GM19468 (cell line): ENCODE measurements around the gene PDZD4.

Source experiments
- ATAC-seq: cut with Tn5 transposase; IDR thresholded peaks from one replicate; pipeline ENCODE4 v1.9.1; 2021; ENCODE audit warnings: mild to moderate bottlenecking, moderate library complexity, moderate number of reproducible peaks; ENCODE audit not compliant: unreplicated experiment; ENCODE audit errors: extremely low read depth

Gene PDZD4

DNA sequence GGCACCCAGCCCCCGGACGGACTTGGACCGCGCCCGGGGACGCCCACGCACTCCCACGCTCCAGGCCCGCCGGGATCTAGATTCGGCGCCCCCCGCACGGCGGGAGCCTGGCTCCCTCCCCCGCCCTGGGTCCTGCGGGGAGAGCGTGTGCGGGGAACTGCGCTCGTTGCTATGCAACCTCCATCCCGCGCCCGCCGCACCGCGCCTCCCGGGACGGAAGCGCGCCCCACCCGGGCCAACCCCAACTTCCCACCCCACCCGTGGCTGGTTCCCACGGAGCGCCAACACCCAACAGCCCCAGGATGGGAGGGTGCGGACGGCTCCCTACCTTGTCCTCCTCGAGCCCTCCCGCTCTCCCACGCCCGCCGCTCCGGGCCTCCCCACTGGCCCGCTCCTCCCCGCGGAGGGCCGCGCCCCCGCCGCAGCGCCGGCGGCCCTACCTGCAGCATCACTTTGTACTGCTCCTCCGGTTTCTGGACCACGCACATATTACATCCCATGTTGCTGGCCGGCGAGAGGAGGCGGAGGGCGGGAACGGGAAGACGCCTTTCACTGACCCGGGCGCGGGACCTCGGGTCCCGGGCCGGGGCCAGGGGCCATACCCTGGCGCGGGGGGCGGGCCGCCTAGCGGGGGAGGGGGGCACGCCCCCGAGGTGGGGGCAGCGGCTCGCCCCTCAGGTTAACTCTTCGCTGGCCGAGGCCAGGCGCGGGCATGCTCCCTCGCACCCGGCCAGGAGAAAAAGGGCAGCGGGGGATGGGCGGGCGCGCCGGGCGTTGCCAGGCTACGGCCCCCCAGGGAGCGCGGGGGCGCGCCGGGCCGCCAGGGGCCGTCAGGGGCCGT lies at the start of gene PDZD4:
Gene PDZD4, minus strand, starts transcription at position 746 of the 841 bp plus-strand sequence. Its CDS starts 246 bp downstream, at position 500.
- no peak for ATAC-seq

GRCh38 chrX:153879741-153880439 lies 49.5 kb upstream of the PDZD4 start:
- ATAC-seq, result no peak

DNA sequence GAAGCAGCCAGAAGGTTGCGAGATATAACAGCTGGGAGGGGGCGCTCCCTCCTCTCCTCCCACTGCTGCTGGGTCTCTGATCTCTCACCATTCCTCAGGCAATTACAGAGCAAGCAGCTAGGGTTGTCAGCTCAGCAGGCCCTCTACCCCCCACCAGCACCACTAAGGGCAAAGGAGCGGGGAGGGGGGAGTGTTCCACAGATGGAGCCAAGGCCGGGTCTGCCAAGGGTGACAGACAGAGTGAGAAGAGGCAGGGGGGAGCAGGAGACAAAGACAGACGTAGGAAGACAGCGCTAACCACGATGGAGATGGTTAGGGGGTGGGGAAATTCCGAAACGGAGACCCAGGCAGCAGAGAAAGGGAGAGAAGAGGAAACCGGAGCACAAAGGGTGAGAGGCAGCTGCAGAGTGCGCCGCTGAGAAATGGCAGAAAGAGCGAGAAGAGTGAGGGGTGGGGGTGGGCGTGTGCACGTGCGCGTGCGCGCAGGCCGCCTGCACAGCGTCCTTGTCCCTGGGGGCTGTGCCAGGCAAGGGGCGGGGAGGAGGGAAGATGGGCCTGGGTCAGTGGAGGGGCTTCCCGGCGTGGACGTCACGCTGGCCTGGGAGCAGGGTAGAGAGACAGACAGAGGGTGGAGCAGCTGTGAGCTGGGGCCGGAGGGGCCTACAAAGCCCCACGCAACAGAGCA lies 48.8 kb upstream of the PDZD4 start:
- ATAC-seq, result no peak

GRCh38 chrX:153878345-153878744 lies 48.0 kb upstream of the PDZD4 start:
- no peak for ATAC-seq

GRCh38 chrX:153877571-153878261 lies 47.4 kb upstream of the PDZD4 start:
- ATAC-seq, result no peak

- ATAC-seq, result no peak
These were observed 45.8 kb upstream of the PDZD4 start for GRCh38 chrX:153876112-153876491.

GRCh38 chrX:153875391-153876111 lies 45.2 kb upstream of the PDZD4 start:
- ATAC-seq, result no peak

- ATAC-seq, result no peak
These were observed 44.2 kb upstream of the PDZD4 start for GRCh38 chrX:153874366-153875125.

GRCh38 chrX:153874085-153874365 lies 43.7 kb upstream of the PDZD4 start:
- no peak for ATAC-seq

- ATAC-seq, result no peak
These were observed 43.1 kb upstream of the PDZD4 start for GRCh38 chrX:153873282-153874084.

GRCh38 chrX:153871946-153872878 lies 41.9 kb upstream of the PDZD4 start:
- ATAC-seq, result no peak

- ATAC-seq, result no peak
These were observed 41.1 kb upstream of the PDZD4 start for GRCh38 chrX:153871451-153871850.

DNA sequence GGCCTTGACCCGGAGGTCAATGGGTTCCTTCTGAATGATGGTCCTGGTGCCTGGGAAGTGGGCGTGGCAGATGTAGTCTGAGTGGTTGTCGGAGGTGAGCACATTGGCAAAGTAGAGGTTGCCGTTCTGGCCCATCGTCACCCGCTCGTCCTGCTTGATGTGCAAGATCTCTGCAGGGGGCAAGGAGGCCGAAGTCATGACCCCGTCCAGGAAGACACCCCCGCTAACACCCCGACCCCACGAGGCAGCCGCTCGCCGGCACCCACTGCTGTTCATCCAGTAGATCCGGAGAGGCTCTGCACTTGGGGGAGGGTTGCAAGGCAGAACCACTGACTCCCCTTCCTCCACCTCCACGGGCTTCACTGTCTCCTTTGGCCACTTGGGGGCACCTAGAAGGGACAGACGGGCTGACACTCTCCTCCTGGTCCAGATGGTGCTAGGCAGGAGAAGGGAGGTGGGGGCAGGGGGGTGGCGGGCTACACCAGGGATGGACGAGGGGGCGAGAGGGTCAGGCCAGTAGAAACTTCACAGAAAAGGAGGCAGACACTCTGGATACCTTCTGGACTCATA lies 40.5 kb upstream of the PDZD4 start:
- no peak for ATAC-seq

DNA sequence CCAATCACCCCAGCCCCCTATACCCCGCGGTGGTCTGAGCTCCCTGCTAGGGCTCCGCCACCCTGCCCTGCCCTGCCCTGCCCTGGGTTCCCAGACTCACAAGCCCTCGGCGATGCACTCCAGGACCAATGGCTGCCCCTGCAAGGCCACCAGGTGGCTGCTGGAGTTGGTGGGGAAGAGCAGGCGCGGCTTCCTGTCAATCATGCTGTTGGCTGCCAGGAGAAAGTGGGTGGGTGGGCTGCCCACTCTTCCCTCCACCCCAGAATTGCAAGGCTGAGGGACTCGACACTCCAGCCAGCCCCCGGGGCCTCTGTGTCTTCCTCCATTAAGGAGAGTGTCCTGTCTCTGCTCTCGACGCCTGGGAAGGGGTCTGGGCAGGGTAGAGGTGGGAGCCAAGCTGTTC lies 39.9 kb upstream of the PDZD4 start:
- ATAC-seq, result no peak

- no peak for ATAC-seq
These were observed 39.3 kb upstream of the PDZD4 start for GRCh38 chrX:153869473-153870287.
